ENCODE data around the gene RHBDF2.

GRCh38 chr17:76528156-76528527, 26.9 kb upstream of the RHBDF2 start:
- TF ChIP-seq POLR2A (IDR thresholded peaks at IDR 0.05) (no peak), CTCF (IDR thresholded peaks at IDR 0.05) (no peak)
